Osteocyte (in vitro differentiated cells): ENCODE data around the gene C20orf173. TPM values are rescaled to one million over a fixed set of nuclear protein-coding genes. Genes with fewer than 3 reads are reported as not detected.

ENCODE experiments used
- DNase-seq: peaks from one replicate; pipeline ENCODE4 v3.0.0; 2021; ENCODE audit warnings: mixed read lengths; ENCODE audit not compliant: unreplicated experiment; ENCODE audit errors: extremely low spot score
- H3K27ac Mint-ChIP-seq: one replicate; pipeline ENCODE4 v1.8.0; 2021; ENCODE audit warnings: mild to moderate bottlenecking, mixed read lengths; ENCODE audit not compliant: unreplicated experiment
- H3K27me3 Mint-ChIP-seq: one replicate; pipeline ENCODE4 v1.8.0; 2021; ENCODE audit warnings: mixed read lengths; ENCODE audit not compliant: unreplicated experiment
- H3K36me3 Mint-ChIP-seq: one replicate; pipeline ENCODE4 v1.8.0; 2021; ENCODE audit warnings: mixed read lengths; ENCODE audit not compliant: unreplicated experiment
- H3K4me1 Mint-ChIP-seq: one replicate; pipeline ENCODE4 v1.8.0; 2021; ENCODE audit warnings: mixed read lengths; ENCODE audit not compliant: unreplicated experiment
- H3K4me3 Mint-ChIP-seq: one replicate; pipeline ENCODE4 v1.8.0; 2021; ENCODE audit warnings: mild to moderate bottlenecking, moderate library complexity, mixed read lengths; ENCODE audit not compliant: unreplicated experiment
- H3K9me3 Mint-ChIP-seq: one replicate; pipeline ENCODE4 v1.8.0; 2021; ENCODE audit warnings: mixed read lengths; ENCODE audit not compliant: unreplicated experiment
- total RNA-seq: library from RNA; stranded (reverse); gene quantifications from 2 replicates; pipeline ENCODE4 v1.2.1, GENCODE V29; 2021
- TF ChIP-seq, protein P1 (sequence below): fragments of 200-600 bp; sonication (generic); IDR thresholded peaks from 2 replicates; pipeline ENCODE4 v1.5.0; 2021; ENCODE audit warnings: antibody characterized with exemption, mild to moderate bottlenecking, moderate library complexity

The C20orf173 gene
- total RNA-seq, 1 donor from 2014 or later = not detected

DNA sequence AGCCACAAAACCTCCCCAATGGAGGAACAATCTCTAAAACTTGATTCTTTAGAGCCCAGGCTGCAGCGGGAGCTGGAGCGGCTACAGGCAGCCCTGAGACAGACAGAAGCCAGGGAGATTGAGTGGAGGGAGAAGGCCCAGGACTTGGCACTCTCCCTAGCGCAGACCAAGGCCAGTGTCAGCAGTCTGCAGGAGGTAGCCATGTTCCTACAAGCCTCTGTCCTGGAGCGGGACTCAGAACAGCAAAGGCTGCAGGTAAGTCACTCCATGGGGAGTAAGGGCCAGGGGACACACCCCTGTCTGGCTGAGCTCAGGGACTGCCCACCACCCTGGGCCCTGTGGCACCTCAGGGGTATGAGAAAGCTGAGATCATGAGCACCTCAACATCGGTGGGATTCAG lies 24.7 kb downstream of the C20orf173 start:
- H3K9me3 Mint-ChIP-seq = no peaks in the 10 kb centered on the region
- TF ChIP-seq, protein P1, sequence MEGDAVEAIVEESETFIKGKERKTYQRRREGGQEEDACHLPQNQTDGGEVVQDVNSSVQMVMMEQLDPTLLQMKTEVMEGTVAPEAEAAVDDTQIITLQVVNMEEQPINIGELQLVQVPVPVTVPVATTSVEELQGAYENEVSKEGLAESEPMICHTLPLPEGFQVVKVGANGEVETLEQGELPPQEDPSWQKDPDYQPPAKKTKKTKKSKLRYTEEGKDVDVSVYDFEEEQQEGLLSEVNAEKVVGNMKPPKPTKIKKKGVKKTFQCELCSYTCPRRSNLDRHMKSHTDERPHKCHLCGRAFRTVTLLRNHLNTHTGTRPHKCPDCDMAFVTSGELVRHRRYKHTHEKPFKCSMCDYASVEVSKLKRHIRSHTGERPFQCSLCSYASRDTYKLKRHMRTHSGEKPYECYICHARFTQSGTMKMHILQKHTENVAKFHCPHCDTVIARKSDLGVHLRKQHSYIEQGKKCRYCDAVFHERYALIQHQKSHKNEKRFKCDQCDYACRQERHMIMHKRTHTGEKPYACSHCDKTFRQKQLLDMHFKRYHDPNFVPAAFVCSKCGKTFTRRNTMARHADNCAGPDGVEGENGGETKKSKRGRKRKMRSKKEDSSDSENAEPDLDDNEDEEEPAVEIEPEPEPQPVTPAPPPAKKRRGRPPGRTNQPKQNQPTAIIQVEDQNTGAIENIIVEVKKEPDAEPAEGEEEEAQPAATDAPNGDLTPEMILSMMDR = no peak
- no peak overlapping the region for H3K27ac Mint-ChIP-seq
- DNase-seq = no peak
- no peak overlapping the region for H3K4me3 Mint-ChIP-seq
- H3K4me1 Mint-ChIP-seq = peaks cover 8% of the 10 kb centered on the region
- H3K36me3 Mint-ChIP-seq = peaks cover 70% of the 10 kb centered on the region
- no peaks in the 10 kb centered on the region for H3K27me3 Mint-ChIP-seq

DNA sequence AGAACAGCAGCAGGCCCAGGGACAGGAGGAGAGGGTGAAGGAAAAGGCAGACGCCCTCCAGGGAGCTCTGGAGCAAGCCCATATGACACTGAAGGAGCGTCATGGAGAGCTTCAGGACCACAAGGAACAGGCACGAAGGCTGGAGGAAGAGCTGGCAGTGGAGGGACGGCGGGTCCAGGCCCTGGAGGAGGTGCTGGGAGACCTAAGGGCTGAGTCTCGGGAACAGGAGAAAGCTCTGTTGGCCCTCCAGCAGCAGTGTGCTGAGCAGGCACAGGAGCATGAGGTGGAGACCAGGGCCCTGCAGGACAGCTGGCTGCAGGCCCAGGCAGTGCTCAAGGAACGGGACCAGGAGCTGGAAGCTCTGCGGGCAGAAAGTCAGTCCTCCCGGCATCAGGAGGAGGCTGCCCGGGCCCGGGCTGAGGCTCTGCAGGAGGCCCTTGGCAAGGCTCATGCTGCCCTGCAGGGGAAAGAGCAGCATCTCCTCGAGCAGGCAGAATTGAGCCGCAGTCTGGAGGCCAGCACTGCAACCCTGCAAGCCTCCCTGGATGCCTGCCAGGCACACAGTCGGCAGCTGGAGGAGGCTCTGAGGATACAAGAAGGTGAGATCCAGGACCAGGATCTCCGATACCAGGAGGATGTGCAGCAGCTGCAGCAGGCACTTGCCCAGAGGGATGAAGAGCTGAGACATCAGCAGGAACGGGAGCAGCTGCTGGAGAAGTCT lies 25.5 kb downstream of the C20orf173 start:
- Mint-ChIP-seq H3K27ac (no peak overlapping the region), H3K4me3 (no peak overlapping the region), H3K4me1 (peaks cover 8% of the 10 kb centered on the region), H3K9me3 (no peaks in the 10 kb centered on the region), H3K36me3 (peaks cover 72% of the 10 kb centered on the region), H3K27me3 (no peaks in the 10 kb centered on the region)
- DNase-seq = no peak
- TF ChIP-seq, protein P1 = no peak

DNA sequence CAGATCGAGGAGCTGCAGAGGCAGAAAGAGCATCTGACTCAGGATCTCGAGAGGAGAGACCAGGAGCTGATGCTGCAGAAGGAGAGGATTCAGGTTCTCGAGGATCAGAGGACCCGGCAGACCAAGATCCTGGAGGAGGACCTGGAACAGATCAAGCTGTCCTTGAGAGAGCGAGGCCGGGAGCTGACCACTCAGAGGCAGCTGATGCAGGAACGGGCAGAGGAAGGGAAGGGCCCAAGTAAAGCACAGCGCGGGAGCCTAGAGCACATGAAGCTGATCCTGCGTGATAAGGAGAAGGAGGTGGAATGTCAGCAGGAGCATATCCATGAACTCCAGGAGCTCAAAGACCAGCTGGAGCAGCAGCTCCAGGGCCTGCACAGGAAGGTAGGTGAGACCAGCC lies 26.2 kb downstream of the C20orf173 start:
- no peak for DNase-seq
- TF ChIP-seq, protein P1 = no peak
- no peak overlapping the region for H3K27ac Mint-ChIP-seq
- H3K4me3 Mint-ChIP-seq = no peak overlapping the region
- H3K9me3 Mint-ChIP-seq = no peaks in the 10 kb centered on the region
- no peaks in the 10 kb centered on the region for H3K27me3 Mint-ChIP-seq
- peaks cover 69% of the 10 kb centered on the region for H3K36me3 Mint-ChIP-seq
- H3K4me1 Mint-ChIP-seq = peaks cover 8% of the 10 kb centered on the region

DNA sequence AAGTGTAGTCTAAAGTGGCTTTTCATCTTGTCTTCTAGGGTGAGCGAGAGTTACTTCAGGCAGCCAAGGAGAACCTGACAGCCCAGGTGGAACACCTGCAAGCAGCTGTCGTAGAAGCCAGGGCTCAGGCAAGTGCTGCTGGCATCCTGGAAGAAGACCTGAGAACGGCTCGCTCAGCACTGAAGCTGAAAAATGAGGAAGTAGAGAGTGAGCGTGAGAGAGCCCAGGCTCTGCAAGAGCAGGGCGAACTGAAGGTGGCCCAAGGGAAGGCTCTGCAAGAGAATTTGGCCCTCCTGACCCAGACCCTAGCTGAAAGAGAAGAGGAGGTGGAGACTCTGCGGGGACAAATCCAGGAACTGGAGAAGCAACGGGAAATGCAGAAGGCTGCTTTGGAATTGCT lies 27.1 kb downstream of the C20orf173 start:
- Mint-ChIP-seq H3K4me3 (no peak overlapping the region), H3K27ac (no peak overlapping the region), H3K27me3 (no peaks in the 10 kb centered on the region), H3K4me1 (peaks cover 8% of the 10 kb centered on the region), H3K36me3 (peaks cover 76% of the 10 kb centered on the region), H3K9me3 (no peaks in the 10 kb centered on the region)
- no peak for DNase-seq
- TF ChIP-seq, protein P1 = no peak

DNA sequence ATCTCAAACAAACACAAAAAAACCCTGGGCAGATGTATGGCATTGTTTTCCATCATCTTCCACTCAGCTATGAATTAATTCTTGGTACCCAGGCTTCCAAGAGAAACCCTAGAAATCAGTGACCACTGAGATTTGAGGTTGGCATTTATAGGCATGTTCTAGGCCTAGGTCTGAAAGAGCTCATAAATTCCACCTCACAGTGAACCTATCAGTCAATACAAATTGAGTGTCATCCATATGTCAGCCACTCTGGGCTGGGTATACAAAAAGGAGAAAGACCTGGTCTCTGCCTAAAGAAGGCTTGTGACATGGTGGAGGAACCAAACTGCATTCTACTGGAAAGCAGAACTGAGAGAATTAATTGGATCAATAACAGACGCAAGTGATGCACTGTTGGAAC lies 30.2 kb downstream of the C20orf173 start:
- H3K27me3 Mint-ChIP-seq = no peaks in the 10 kb centered on the region
- TF ChIP-seq, protein P1 = no peak
- DNase-seq = no peak
- H3K4me1 Mint-ChIP-seq = no peaks in the 10 kb centered on the region
- no peak overlapping the region for H3K27ac Mint-ChIP-seq
- H3K4me3 Mint-ChIP-seq = no peak overlapping the region
- H3K36me3 Mint-ChIP-seq = peaks cover 74% of the 10 kb centered on the region
- H3K9me3 Mint-ChIP-seq = no peaks in the 10 kb centered on the region
